Activated naive CD4-positive, alpha-beta T cell treated with anti-CD3 and anti-CD28 coated beads, Interleukin-2, amount 50 U/mL, for 72 hours (primary cell): ENCODE results near the gene CIB2. TPM values are rescaled to one million over a fixed set of nuclear protein-coding genes. Genes with fewer than 3 reads are reported as not detected.

Experiments used
- ATAC-seq, 2 donors: fragments of 150-1000 bp; cut with Tn5 transposase; 2 replicates each; pipeline ENCODE4 v1.10.0; 2021; ENCODE audit warnings: mild to moderate bottlenecking in 2 of 2, moderate library complexity in 2 of 2
- DNase-seq, 2 donors: peaks; one replicate each; pipeline ENCODE4 v3.0.0; 2021 to 2022; ENCODE audit warnings: low spot score in 2 of 2
- H3K27ac Mint-ChIP-seq, 2 donors: one replicate each; pipeline ENCODE4 v1.8.0; 2022; ENCODE audit warnings: mild to moderate bottlenecking in 2 of 2, mixed read lengths in 2 of 2
- H3K36me3 Mint-ChIP-seq, 2 donors: one replicate each; pipeline ENCODE4 v1.8.0; 2022; ENCODE audit warnings: mixed read lengths in 2 of 2
- H3K9me3 Mint-ChIP-seq, 2 donors: one replicate each; pipeline ENCODE4 v1.8.0; 2022; ENCODE audit warnings: mixed read lengths in 2 of 2
- total RNA-seq, 2 donors: library from RNA; stranded (reverse); gene quantifications; one replicate each; pipeline ENCODE4 v1.2.3, GENCODE V29; 2022

Gene CIB2
- total RNA-seq, 2 donors from 2014 or later = 1.4 to 1.6 TPM

DNA sequence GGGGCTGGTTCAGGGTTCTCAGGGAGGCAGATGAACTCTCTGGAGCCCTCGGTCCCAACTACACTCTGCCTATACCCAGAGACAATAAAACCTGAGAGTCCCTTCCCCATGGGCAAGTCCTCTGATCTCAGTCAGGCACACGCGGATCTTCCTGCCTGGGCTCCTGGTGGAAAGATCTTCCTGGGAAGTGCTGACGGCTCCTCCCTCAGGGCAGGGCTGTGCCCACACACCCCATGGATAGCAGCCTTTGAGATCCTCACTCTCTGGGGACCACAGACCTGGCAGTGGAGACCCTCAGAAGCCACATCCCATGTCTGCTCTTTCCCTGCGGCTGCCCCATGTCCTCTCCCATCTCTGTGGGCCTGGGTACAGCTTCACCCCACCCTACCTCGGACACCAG, 28.5 kb downstream of the CIB2 start:
- ATAC-seq (no peak), DNase-seq (peak in 1 of 2 donors; percentile 39)
- Mint-ChIP-seq H3K9me3 (no peaks in the 10 kb centered on the region), H3K36me3 (no peaks in the 10 kb centered on the region), H3K27ac (peak overlapping the region; percentile 87 to 96)

DNA sequence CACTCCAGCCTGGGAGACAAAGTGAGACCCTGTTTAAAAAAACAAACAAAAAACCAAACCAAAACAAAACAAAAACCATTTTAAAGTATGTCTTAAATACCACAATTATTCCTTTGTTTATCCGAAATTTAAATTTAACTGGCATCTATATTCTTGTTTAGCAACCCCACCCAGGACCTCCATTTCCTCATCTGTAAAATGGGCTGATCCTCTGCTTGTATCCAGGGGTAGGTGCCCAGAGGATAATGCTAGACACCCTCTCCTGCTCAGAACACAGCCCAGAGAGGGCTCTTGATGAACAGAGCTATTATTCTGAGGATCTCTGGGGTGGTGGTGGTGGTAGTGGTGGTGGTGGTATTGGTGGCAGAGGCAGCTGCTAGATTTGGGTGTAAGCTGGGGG, 29.0 kb downstream of the CIB2 start:
- Mint-ChIP-seq H3K9me3 (no peaks in the 10 kb centered on the region), H3K36me3 (no peaks in the 10 kb centered on the region), H3K27ac (no peak overlapping the region)
- no peak for ATAC-seq
- no peak for DNase-seq

DNA sequence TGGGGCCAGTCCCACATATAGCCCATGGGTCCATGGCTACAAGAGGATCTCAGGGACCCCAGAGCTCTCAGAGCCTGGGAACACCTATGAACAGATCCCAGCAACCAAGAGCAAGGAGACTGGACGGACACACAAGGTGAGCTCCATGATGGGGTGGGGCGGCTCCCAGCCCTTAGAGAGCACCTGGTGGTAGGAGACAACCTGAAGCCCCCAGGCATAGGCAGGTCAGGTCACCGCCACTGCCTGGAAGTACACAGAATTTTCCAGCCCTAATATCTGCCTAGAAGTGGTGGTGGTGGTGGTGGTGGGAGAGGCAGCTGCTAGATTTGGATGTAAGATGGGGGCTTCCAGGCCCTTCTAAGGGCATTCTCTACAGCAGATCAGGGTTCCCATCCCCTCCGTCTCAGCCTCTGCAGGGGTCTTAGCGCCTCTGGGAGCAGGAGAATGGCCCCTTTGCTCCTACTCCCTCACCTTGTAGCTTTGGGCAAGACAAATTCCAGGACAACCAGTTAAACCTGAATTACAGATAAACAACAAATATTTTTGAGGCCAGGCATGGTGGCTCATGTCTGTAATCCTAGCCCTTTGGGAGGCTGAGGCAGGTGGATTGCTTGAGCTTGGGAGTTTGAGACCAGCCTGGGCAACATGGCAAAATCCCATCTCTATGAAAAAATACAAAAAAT, 29.7 kb downstream of the CIB2 start:
- H3K9me3 Mint-ChIP-seq = no peaks in the 10 kb centered on the region
- peak in 1 of 2 donors; percentile 42 for DNase-seq
- H3K36me3 Mint-ChIP-seq = no peaks in the 10 kb centered on the region
- no peak overlapping the region for H3K27ac Mint-ChIP-seq
- no peak for ATAC-seq

DNA sequence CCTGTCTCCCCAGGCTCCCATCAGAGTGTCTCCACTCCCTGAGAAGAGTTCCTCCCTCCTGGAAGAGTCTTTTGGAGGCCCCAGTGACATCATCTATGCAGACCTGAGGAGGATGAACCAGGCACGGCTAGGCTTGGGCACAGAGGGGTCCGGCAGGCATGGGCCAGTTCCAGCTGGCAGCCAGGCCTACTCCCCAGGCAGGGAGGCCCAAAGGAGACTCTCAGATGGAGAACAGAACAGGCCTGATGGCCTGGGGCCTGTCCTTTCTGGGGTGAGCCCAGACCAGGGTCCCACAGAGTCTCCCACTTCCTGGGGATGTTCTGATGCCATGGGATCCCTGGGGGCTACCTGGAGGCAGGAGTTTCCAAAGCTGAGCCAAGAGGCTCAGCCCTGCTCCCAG, 30.4 kb downstream of the CIB2 start:
- no peak for ATAC-seq
- no peak overlapping the region for H3K27ac Mint-ChIP-seq
- no peaks in the 10 kb centered on the region for H3K36me3 Mint-ChIP-seq
- H3K9me3 Mint-ChIP-seq = no peaks in the 10 kb centered on the region
- DNase-seq = peak in 1 of 2 donors; percentile 41

DNA sequence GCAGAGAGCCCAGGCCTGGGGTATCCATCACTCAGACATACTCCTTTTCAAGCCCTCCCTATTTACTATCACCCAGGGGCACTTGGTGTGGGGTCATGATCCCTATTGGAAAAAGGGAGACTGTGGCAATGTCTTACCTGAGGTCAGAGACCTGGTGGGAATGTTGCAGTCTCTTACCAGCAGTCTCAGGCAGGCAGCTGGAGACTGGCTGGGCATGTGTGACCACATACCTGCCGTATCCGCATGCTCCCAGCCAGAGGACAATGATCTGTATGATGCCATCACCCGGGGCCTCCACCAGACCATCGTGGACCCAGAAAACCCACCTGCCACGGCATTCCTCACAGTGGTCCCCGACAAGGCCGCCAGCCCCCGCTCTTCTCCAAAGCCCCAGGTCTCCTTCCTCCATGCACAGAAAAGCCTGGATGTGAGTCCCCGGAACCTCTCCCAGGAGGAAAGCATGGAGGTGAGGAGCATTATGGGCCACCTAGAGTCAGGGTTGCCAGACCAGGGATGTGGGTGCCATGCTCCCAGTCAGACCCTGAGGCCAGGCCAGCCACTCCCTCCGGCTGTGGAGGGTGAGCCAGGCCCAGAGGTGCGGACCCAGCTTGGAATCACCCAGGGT, 33.0 kb downstream of the CIB2 start:
- no peak for DNase-seq
- H3K27ac Mint-ChIP-seq = no peak overlapping the region
- no peak for ATAC-seq
- H3K9me3 Mint-ChIP-seq = no peaks in the 10 kb centered on the region
- no peaks in the 10 kb centered on the region for H3K36me3 Mint-ChIP-seq

DNA sequence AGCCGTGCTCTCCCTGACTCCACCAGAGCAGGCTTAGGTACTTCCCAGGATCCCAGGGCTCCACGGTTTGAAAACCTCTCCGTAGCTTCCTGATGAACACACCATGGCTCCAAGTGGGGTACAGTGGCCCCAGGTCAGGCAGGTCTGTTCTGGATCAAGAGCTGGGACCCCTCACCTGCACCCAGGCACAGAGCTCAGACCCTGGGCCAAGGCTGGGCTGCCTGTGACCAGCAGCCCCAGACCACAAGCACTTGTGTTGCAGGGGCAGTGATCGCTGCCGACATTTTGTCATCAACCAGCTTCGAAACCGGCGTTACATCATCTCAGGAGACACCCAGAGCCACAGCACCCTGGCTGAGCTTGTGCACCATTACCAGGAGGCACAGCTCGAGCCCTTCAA, 33.6 kb downstream of the CIB2 start:
- ATAC-seq = no peak
- peak overlapping the region in 1 of 2 donors; percentile 29 for H3K27ac Mint-ChIP-seq
- no peak for DNase-seq
- no peaks in the 10 kb centered on the region for H3K36me3 Mint-ChIP-seq
- H3K9me3 Mint-ChIP-seq = no peaks in the 10 kb centered on the region

DNA sequence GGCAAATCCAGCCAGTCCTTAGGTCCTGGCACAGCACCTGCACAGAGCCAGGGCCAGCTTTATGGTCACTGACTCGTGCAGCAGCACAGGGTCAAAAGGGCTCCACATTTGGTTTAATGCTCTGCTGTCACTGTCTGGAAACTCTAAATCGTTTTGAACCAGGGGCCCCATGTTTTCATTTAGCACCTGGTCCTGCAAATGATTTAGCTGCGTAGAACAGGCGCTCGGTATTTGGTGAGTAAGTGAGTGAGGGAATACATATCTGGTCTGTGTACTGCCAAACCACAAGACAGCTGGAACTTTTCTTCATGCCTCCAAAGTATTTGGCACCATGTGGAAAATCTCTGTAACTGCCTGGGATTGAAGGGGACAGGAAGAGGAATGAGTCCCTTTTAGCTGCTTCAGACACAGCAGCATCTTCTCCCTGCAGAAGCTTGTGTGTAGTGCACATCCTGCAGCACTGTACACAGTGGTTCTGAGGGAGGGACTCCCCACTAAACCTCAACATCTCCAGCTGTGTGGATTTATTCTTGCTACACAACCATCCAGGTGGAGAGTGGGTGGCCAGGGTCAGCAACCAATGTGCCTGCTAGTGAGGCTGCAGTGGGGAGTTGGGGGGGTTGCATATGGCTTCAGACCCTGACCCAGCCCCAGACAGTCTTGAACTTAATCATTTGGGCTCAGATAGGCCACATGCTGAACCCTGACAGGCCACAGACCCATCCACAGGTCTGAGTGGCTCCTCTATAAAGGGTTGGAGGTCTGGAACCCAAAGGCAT, 37.8 kb downstream of the CIB2 start:
- Mint-ChIP-seq H3K27ac (no peak overlapping the region), H3K9me3 (no peaks in the 10 kb centered on the region), H3K36me3 (no peaks in the 10 kb centered on the region)
- DNase-seq (no peak), ATAC-seq (no peak)

DNA sequence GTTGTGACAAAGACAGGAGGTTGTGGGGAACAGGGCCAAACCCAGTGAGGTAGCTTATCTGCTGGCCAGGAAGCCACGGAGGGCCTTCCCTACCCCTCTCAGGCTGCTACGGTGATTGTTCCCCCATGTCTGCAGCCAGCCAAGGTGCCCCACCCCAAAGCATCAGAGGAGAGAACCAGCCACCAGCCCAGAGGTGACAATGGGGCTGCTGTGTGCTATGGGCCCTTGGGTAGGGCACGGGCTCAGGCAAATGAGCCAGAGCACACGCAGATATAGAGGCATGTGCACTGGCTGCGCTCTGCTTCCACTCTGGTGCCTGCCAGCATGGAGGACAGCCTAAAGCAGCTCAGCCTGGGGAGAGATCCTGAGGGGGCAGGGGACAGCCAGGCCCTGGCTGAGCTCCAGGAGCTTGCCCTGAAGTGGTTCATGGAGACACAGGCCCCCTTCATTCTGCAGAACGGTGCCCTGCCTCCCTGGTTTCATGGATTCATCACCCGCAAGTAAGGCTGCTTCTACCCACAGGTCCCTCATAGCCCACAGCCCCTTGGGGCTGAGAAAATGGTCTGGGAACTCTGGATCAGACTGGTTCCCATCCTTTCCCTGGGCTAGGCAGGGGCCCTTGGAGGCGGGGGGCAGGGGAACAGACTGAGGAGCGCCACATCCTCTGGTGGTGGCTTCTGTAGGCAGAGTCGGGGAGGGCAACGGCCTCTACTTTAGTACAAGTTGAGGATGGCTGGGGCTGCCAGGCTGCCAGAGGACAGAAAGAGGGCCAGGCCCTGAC, 38.8 kb downstream of the CIB2 start, which contains the start of gene SH2D7:
Gene SH2D7, plus strand, starts transcription at position 301 of the 781 bp plus-strand sequence. Its CDS starts 24 bp downstream, at position 325.
- H3K9me3 Mint-ChIP-seq = no peaks in the 10 kb centered on the region
- H3K27ac Mint-ChIP-seq = no peak within 1 kb of the TSS
- ATAC-seq = no peak

DNA sequence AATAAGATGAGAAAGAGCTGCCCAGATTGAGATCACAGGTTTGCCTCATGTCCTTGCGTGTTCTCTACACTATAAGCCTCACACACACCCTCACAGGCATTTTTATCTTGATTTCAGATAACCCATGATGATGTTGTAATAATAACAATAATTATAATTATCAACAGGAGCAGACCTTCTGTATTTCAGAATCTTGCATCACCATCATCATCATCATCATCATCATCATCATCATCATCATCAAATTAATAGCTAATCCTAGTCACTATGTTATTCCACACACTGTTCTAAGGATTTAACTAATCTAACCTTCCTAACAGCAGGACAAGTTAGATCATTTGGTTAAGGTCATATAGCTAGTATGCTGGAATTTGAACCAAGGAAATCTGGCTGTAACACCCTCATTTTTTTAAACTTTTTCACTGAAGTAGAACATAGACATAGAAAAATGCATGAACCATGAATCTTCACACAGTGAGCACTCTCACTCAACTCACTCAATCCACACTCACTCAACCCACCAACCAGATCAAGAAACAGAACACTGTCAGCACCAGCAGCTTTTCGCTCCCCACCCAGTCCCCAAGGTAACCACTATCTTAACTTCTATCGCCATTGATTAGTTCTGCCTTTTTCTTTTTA, 40.7 kb downstream of the CIB2 start:
- DNase-seq = no peak

More for the DNA sequence above, 38.8 kb downstream of the CIB2 start, which contains the start of gene SH2D7:
- H3K36me3 Mint-ChIP-seq = no peaks in the 10 kb centered on the region
- DNase-seq = no peak

DNA sequence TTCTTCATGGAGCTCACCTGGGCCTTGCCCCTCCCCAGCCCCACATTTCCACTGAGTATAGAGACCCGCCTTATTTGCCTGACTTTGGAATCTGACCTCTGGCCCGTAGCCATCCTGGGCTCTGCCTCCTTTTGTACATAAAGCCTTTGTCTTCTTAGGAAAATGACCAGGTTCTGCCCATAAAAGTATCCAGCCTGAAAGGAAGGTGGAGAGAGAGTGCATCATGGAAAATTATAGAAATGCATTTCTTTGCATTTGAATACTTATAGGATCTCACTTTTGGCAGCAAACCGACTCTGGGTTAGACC, 42.5 kb downstream of the CIB2 start:
- ATAC-seq (no peak), DNase-seq (no peak)
- Mint-ChIP-seq H3K27ac (no peak overlapping the region), H3K36me3 (no peaks in the 10 kb centered on the region), H3K9me3 (no peaks in the 10 kb centered on the region)

More for the DNA sequence above, 40.7 kb downstream of the CIB2 start:
- Mint-ChIP-seq H3K9me3 (no peaks in the 10 kb centered on the region), H3K36me3 (no peaks in the 10 kb centered on the region), H3K27ac (no peak overlapping the region)
- no peak for ATAC-seq

DNA sequence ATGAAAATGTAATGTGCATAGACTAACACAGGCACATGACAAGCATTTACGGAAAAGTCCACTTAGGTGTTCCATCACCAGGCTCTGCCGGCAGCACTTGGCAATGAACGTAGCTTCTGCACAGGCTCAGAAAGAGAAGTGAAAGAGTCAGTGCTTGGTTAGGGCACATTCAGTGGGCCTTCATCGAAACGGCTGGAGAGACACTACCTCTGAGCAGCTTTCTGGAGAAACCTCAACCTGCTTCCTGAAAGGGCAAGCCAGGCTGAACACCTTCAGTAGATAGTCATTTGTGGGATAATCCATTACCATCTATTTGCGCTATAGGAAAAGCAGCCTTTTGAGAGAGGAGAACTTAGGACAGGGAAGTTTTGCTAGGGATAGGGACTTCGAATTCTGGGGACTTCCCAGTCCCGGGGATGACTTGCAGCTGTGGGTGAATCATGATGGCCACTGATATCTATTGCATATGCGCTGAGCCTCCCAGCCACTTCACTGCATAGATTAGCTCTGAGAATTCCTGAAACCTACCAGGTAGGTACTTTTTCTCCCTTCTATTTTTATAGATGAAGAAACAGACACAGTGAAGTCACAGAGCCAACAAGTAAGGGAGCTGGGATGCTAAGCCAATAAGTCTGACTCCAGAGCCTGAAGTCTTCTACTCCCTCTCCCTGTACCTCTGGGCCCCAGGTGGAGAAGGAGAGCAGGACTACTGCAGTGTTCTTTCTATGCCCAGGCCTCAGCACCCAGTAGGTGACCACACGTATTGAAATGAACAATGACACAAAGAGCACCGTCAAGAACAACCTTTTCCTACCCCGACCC, 43.1 kb downstream of the CIB2 start:
- Mint-ChIP-seq H3K27ac (no peak overlapping the region), H3K36me3 (no peaks in the 10 kb centered on the region), H3K9me3 (no peaks in the 10 kb centered on the region)
- DNase-seq = peak in 1 of 2 donors; percentile 35
- ATAC-seq = peak in 1 of 2 donors; percentile 37

DNA sequence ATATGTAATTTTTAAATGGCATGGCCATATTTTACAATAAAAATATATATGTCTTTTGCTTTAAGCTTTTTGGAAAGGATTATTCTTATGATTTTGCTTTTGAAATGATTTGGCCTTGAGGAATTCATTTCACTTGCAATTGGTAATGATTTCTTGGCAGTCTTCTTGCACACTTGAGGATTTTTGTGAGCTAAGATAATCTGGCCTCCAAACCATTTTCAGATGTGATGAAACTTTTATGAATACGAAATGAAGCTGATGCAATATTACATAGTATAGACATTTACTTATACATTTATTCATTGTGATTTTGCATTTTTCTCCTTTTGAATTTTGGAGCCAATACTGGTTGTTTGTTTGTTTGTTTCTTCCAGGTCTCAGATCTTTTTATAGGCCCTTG, 45.3 kb downstream of the CIB2 start:
- Mint-ChIP-seq H3K9me3 (no peaks in the 10 kb centered on the region), H3K27ac (peak overlapping the region in 1 of 2 donors; percentile 14), H3K36me3 (no peaks in the 10 kb centered on the region)
- DNase-seq (no peak), ATAC-seq (no peak)

DNA sequence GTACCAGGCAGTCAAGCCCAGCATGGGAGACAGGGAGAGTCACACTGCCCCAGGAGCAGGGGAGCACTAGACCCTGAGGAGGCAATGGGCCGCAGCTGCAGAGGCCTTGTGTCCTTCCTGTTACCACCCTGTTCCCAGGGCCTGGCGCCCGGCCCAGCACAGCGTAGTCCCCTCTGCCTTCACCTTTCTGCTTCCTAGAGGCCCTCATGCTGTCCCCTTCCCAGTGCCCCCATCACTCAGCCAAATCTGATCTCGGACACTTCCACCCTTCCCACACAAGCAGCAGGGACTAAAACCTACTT, 46.8 kb downstream of the CIB2 start:
- H3K9me3 Mint-ChIP-seq = no peaks in the 10 kb centered on the region
- H3K36me3 Mint-ChIP-seq = no peaks in the 10 kb centered on the region
- no peak overlapping the region for H3K27ac Mint-ChIP-seq
- ATAC-seq (no peak), DNase-seq (no peak)

DNA sequence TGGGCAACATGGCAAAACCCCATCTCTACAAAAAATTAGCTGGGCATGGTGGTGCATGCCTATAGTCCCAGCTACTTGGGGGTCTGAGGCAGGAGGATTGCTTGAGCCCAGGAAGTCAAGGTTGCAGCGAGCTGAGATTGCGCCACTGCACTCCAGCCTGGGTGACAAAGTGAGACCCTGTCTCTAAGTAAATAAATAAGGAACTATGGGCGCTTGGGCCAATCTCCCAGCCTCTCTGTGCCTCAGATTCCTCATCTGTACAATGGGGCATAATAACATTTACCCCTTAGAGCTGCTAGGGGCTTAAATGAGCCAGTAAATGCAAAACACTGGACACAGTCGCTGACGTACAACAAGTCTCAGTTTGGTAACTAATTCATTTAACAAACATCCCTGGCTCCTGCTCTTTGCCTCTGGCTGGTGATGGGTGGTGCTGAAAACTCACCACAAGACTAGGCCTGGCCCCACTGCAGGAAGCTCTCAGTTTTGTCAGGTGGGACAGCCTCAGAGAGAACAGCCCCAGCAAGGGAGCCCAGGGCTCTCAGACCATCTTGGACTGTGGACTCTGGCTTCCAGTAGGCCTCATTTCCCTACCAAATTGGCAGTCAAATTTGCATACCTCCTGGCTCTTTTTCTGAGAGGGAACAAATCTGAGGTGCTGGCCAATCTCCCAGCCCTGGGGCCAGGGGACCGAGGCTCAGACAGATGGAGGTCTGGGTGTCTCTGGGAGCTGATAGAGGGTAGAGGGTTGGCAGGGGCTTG, 47.4 kb downstream of the CIB2 start:
- Mint-ChIP-seq H3K9me3 (no peaks in the 10 kb centered on the region), H3K27ac (no peak overlapping the region), H3K36me3 (no peaks in the 10 kb centered on the region)
- DNase-seq (no peak), ATAC-seq (no peak)

DNA sequence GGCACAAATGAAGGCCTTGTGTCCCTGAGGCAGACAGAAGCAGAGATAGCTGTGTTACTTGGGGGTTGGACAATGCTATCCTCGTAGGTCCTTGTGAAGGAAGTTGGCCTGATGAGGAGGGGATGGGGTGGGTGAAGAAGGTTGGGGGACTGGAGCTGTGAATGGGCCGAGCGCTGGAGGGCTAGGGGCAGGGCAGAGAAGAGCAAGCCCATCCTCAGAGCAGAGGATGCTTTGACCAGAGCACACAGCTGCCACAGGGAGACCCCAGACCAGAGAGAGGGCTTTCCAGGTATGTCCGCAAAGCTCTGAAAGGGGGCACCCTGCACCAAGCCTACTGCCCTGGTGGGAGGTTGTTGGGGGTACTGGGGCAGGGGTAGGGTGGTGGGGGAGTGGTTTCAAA, 48.1 kb downstream of the CIB2 start:
- H3K36me3 Mint-ChIP-seq = peaks cover 0 to under 1% of the 10 kb centered on the region in 2 donors
- peak overlapping the region in 1 of 2 donors; percentile 27 for H3K27ac Mint-ChIP-seq
- no peak for ATAC-seq
- DNase-seq = no peak
- no peaks in the 10 kb centered on the region for H3K9me3 Mint-ChIP-seq
